ENCODE results near the gene HIP1R.

HIP1R gene

DNA sequence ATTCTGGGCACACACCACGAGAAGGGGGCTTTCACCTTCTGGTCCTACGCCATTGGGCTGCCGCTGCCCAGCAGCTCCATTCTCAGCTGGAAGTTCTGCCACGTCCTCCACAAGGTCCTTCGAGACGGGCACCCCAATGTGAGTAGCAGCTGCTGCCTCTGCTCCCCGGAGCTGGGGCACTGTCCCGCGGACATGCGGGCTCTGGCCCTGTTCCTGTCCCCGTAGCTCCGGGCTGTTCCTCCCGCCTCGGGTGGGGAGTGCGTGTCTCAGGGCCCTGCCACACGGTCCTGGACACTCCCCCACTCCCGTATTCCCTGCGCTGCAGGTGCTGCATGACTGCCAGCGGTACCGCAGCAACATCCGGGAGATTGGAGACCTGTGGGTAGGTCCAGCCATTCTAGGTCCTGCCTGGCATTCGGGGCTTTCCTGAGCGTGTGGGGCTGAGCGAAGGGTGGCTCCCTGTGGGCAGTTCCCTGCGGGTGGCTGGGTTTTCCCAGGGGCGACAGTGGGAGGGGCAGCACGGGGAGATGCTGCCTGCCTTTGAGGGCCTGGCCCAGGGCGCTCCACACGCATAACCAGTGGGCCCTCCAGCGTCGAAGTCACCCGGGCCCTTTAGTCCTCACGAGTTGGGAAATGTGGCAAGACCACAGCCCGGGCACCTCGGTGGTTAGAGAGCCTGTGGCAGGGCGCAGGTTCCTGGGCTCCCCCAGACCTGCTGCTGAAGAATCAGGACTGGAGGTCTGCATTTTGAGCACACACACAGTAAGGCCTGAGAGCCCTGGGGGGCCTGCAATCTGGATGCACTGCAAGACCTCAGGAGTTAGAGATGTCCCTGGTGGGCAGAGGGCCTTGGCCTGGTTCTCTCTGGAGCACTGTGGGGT is 13.5 kb downstream of the HIP1R start:
- DNase-seq (ENCODE audit: low spot score), result no peak

- DNase-seq (ENCODE audit: low spot score), result no peak
Observed at GRCh38 chr12:122849352-122850047, 14.2 kb downstream of the HIP1R start.

DNA sequence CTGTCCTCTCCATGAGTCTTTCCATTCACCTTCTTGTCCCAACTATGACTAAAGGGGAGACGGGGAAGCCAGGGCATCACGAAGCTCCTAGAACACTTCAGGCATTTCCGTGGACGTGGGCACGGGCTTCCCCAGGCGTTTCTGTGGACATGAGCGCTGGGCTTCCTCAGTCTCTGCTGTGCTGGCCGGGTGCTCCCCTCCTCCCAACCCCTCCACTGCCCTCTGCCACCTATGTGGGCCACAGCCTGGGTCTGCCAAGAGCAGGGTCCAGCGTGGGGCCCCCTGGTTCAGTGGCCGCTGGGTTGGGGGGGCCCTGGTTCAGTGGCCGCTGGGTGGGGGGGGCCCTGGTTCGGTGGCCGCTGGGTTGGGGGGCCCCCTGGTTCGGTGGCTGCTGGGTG is 14.8 kb downstream of the HIP1R start:
- DNase-seq (ENCODE audit: low spot score), result no peak

DNA sequence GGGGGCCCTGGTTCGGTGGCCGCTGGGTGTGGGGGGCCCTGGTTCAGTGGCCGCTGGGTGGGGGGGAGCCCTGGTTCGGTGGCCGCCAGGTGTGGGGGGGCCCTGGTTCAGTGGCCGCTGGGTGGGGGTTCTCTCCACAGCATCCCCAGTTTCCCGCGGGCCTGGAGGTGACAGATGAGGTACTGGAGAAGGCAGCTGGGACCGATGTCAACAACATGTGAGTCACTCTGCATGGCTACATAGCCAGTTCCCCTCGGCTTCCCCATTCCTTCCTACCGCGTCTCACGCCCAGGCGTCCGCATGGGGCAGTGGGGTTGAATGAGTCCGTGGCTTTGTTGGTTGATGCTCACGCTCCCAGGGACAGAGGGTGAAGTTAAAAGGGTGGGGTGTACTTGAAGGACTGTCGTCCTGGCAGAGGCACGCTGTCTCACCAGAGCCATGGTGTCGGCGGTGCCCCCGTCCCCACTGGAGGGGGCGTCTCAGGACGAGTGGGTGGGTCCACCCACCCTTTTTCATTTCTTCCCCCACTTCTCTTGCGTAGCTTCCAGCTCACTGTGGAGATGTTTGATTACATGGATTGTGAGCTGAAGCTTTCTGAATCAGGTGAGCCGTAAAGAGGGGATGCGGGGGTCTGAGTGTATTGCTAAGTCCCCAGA is 15.6 kb downstream of the HIP1R start:
- DNase-seq (ENCODE audit: low spot score), result no peak

- no peak for DNase-seq (ENCODE audit: low spot score)
Observed at GRCh38 chr12:122851820-122852219, 16.6 kb downstream of the HIP1R start.

DNA sequence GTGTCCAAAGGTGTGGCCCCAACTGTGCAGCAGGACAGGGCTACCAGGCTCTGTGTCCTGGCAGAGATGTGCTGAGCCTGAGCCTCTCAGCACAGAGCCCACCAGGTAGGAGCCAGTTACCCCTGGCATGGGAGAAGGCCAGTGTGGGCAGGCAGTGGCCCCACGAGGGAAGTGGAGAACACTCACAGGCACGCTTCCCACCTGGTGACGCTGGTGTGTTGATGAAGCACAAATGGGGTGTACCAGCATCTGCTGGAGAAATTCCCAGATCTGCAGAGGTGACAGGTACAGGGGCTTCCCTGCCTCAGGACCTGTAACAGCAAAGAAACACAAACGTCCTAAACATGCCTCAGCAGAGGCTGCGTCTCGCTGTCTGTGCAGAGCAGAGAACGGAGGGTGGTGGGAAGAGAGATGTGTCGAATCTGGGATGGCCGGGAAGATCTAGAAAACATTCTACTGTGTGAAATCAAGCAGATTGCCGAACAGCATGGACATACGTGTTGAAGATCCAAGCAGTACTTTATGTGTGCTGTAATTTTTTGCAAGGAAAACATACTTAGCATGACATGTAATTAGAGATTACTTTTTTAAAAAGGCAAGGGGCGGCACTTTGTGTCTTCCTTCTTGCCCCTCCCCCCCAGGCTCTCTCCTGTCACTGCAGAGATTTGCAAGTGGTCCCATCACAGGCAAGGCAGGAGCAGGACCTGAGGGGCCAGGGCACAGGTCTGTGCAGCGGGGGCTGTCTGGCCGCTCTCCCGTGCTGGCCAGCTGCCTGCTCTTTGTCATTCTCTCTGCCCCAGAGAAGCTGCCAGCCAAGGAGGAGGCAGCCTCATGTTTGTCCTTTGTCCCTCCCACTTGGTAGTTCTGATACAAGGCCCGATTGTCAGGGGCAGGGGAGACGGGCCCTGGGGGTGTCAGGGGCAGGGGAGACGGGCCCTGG is 17.3 kb downstream of the HIP1R start:
- no peak for DNase-seq (ENCODE audit: low spot score)

DNA sequence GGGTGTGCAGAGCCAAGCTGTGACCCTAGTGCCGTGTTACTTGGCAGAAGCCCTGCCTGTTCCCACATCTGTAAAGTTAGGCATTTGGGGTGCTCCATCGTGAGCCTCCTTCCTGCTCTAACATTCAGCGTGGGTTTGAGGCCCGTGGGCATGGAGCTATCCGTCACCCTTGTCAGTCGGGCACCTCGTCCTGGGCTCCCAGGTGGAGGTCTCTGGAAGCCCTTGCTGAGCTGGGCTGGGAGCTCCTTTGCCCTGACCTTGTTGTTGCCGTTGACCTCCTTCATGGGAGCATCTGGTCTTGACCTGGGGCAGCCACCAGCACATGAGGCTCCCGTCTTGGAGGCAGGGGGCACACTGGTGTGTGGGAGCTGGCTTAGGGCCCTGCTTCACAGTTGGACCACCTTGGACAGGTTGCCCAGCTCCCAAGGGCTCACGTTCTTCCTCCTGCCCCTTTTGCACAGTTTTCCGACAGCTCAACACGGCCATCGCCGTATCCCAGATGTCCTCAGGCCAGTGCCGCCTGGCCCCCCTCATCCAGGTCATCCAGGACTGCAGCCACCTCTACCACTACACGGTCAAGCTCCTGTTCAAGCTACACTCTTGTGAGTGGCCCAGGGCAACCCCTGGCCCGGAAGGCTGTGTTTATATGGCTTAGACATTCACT is 18.5 kb downstream of the HIP1R start:
- DNase-seq (ENCODE audit: low spot score), result no peak

- DNase-seq (ENCODE audit: low spot score), result no peak
Observed at GRCh38 chr12:122854554-122854953, 19.3 kb downstream of the HIP1R start.

DNA sequence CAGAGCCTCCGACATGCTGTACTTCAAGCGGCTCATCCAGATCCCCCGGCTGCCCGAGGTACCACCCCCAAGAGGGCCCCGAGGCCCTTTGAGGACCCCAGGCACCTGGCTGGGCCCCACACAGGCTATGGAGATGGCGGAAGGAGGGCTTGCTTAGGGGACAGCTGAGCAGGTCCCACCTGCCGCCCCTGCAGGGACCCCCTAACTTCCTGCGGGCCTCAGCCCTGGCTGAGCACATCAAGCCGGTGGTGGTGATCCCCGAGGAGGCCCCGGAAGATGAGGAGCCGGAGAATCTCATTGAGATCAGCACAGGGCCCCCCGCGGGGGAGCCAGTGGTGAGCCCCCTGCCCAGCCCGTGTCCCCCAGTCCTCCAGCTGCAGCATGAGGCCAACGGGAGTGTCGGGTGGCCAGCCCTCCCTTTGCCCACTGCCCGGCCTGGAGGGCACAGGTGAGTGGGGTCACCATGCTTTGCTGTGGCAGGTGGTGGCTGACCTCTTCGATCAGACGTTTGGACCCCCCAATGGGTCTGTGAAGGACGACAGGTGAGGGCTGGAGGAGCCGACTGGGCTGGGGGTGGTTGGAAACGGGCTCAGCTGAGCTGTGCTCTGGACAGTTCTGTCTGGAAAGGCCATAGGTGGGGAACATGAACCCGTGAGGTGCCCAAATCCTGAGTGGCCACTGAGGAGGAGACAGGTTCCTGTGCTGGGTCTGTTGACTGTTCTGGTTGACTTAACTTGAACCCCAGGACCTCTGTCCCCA is 20.0 kb downstream of the HIP1R start:
- no peak for DNase-seq (ENCODE audit: low spot score)

DNA sequence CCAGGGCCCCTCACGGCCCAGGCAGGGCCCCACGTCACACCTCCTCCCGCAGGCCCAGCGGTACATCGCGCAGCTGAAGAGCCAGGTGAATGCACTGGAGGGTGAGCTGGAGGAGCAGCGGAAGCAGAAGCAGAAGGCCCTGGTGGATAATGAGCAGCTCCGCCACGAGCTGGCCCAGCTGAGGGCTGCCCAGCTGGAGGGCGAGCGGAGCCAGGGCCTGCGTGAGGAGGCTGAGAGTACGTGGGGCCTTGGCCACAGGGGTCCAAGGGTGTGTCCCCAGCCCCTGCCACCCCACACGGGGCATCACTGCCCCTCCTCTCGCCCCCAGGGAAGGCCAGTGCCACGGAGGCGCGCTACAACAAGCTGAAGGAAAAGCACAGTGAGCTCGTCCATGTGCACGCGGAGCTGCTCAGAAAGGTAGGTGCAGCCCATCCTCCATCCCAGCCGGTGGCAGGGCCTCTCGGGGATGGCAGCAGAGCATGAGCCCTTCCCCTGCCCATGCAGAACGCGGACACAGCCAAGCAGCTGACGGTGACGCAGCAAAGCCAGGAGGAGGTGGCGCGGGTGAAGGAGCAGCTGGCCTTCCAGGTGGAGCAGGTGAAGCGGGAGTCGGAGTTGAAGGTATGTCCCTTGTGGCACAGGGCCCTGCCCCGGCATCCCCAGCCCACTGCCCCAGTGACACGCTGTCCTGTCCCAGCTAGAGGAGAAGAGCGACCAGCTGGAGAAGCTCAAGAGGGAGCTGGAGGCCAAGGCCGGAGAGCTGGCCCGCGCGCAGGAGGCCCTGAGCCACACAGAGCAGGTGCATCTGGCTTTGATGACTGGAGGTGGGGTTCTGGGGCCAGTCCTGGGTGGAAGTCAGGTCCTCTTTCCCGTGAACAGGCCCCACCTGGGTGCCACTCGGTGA is 20.9 kb downstream of the HIP1R start:
- DNase-seq (ENCODE audit: low spot score), result no peak

DNA sequence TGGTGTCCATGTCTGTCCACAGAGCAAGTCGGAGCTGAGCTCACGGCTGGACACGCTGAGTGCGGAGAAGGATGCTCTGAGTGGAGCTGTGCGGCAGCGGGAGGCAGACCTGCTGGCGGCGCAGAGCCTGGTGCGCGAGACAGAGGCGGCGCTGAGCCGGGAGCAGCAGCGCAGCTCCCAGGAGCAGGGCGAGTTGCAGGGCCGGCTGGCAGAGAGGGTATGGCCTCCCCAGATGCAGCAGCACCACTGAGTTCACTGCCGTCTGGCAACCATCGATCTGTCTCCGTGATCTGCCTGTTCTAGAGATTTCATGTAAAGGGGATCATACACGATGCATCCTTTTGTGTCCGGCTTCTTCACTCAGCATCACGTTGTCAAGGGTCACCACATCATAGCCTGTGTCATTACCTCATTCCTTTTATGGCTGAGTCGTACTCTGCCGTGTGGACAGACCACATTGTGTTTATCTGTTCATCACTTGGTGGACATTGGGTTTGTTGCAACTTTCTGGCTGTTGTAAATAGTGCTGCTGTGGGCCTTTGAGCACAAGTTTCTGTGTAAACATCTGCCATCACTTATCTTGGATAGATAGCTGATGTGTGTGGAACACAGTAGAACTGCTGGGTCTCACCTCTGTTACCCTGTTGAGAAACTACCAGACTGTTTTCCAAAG is 21.9 kb downstream of the HIP1R start:
- DNase-seq (ENCODE audit: low spot score), result no peak

GRCh38 chr12:122858171-122858570 is 22.9 kb downstream of the HIP1R start:
- no peak for DNase-seq (ENCODE audit: low spot score)

DNA sequence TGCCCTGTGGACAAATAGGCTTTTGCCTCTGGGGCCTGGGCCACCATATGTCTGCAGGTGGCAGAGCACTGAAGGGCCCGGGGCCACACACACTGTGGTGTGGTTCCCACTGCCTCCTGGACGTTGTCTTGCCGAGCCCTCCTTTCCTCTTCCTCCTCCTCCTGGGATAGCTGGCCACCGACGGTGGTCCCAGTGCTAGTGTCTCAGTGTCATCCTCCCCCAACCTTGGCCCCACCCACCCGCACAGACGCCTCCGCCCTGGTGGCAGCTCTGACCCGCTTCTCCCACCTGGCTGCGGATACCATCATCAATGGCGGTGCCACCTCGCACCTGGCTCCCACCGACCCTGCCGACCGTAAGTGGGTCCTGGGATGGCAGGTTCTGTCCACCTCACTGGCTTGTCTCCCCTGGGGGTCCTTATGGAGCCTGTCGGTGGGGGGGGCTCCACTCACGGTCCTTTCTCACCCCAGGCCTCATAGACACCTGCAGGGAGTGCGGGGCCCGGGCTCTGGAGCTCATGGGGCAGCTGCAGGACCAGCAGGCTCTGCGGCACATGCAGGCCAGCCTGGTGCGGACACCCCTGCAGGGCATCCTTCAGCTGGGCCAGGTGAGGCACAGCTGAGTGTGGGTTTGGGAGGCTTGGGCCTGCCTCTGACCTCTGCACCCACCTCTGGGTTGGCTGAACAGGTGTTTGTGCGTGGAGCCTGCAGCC is 23.5 kb downstream of the HIP1R start:
- DNase-seq (ENCODE audit: low spot score), result no peak

GRCh38 chr12:122859303-122860039 is 24.2 kb downstream of the HIP1R start:
- no peak for DNase-seq (ENCODE audit: low spot score)

DNA sequence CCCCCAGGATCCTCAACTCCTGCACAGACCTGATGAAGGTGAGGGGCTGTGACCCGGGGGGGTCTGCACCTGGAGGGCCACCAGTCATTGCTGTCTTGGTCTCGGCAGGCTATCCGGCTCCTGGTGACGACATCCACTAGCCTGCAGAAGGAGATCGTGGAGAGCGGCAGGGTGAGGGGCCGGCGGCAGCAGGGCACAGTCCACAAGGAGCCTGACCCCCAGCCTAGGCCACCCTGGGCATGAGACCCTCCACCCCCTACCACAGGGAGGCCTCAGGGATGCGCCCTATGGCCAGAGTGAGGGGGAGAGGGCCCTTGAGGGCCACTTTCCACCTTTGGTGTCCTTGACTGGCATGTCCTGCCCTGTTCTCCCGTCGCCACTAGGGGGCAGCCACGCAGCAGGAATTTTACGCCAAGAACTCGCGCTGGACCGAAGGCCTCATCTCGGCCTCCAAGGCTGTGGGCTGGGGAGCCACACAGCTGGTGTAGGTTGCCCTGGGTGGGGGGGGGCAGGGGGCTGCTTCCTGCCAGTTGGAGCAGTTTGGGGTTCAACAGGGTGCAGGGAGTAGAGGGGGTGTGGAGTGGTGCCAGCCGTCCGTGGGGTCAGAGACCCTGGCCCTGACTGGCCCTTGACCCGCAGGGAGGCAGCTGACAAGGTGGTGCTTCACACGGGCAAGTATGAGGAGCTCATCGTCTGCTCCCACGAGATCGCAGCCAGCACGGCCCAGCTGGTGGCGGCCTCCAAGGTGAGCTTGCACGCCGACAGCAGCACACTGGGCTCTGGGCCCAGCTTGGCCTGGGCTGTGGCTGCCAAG is 25.0 kb downstream of the HIP1R start:
- DNase-seq (ENCODE audit: low spot score), result peak; percentile 79

- no peak for DNase-seq (ENCODE audit: low spot score)
Observed at GRCh38 chr12:122860854-122861586, 25.8 kb downstream of the HIP1R start.

Measured in NAMALWA (cell line).